Liver (tissue), 9 donors: ENCODE data around the gene HOXC11. TPM values are rescaled to one million over a fixed set of nuclear protein-coding genes. Genes with fewer than 3 reads are reported as not detected.

Experiments
- DNase-seq: peaks from one replicate; pipeline ENCODE4 v3.0.0-alpha.2; 2017; ENCODE audit warnings: low spot score
- H3K27ac ChIP-seq, 2 donors: one replicate each; pipeline ENCODE4 v1.7.0; 2013; ENCODE audit warnings: inconsistent platforms in 2 of 2, low read length in 2 of 2, control low read depth in 1 of 2, low read depth in 1 of 2, mild to moderate bottlenecking in 1 of 2
- H3K27me3 ChIP-seq, 4 donors: one replicate each; pipeline versions ENCODE4 v1.6.1 to v1.7.0; 2013; ENCODE audit warnings: low read length in 3 of 4, inconsistent platforms in 1 of 4, mild to moderate bottlenecking in 1 of 4, moderate library complexity in 1 of 4; ENCODE audit not compliant: control insufficient read depth in 4 of 4, insufficient read depth in 4 of 4
- H3K36me3 ChIP-seq, 4 donors: one replicate each; pipeline versions ENCODE4 v1.6.1 to v1.7.0; 2013; ENCODE audit warnings: low read length in 3 of 4, mild to moderate bottlenecking in 3 of 4, low read depth in 1 of 4, moderate library complexity in 1 of 4; ENCODE audit not compliant: control insufficient read depth in 4 of 4, insufficient read depth in 3 of 4
- H3K4me1 ChIP-seq, 4 donors: one replicate each; pipeline versions ENCODE4 v1.6.1 to v1.7.0; 2013; ENCODE audit warnings: low read length in 3 of 4, mild to moderate bottlenecking in 3 of 4, moderate library complexity in 1 of 4; ENCODE audit not compliant: control insufficient read depth in 4 of 4, insufficient read depth in 4 of 4
- H3K4me3 ChIP-seq, 3 donors: one replicate each; pipeline versions ENCODE4 v1.6.1 to v1.7.0; 2013; ENCODE audit warnings: low read length in 3 of 3, control low read depth in 1 of 3, low read depth in 1 of 3, mild to moderate bottlenecking in 1 of 3
- H3K9ac ChIP-seq, 2 donors: one replicate each; pipeline ENCODE4 v1.7.0; 2013; ENCODE audit warnings: low read length in 2 of 2, mild to moderate bottlenecking in 2 of 2, moderate library complexity in 2 of 2, control low read depth in 1 of 2, low read depth in 1 of 2
- H3K9me3 ChIP-seq, 4 donors: one replicate each; pipeline versions ENCODE4 v1.6.1 to v1.7.0; 2013; ENCODE audit warnings: low read length in 3 of 4; ENCODE audit not compliant: control insufficient read depth in 4 of 4
- EGR1 ChIP-seq, 2 donors: IDR thresholded peaks; 2 replicates each; pipeline ENCODE4 v1.6.1; 2016 to 2018; ENCODE audit warnings: antibody characterized with exemption in 2 of 2, low read depth in 2 of 2
- FOXA1 ChIP-seq: IDR thresholded peaks from 2 replicates; pipeline ENCODE4 v1.6.1; 2016; ENCODE audit warnings: antibody characterized with exemption
- FOXA2 ChIP-seq: IDR thresholded peaks from 2 replicates; pipeline ENCODE4 v1.6.1; 2016; ENCODE audit warnings: antibody characterized with exemption
- GABPA ChIP-seq, 2 donors: IDR thresholded peaks in 1 of 2; conservative IDR thresholded peaks in 1 of 2; 2 replicates each; pipeline ENCODE4 v1.6.1; 2016; ENCODE audit warnings: antibody characterized with exemption in 2 of 2, mild to moderate bottlenecking in 1 of 2, moderate library complexity in 1 of 2
- HNF4A ChIP-seq, 2 donors: conservative IDR thresholded peaks; 2 replicates each; pipeline ENCODE4 v1.6.1; 2016; ENCODE audit warnings: antibody characterized with exemption in 2 of 2, mild to moderate bottlenecking in 2 of 2
- HNF4G ChIP-seq: IDR thresholded peaks from 2 replicates; pipeline ENCODE4 v1.6.1; 2016; ENCODE audit warnings: antibody characterized with exemption
- JUND ChIP-seq, 2 donors: IDR thresholded peaks; 2 replicates each; pipeline ENCODE4 v1.6.1; 2016; ENCODE audit warnings: antibody characterized with exemption in 2 of 2
- NR2F2 ChIP-seq: IDR thresholded peaks from 2 replicates; pipeline ENCODE4 v1.6.1; 2016; ENCODE audit warnings: antibody characterized with exemption
- RAD21 ChIP-seq, 2 donors: IDR thresholded peaks; 2 replicates each; pipeline ENCODE4 v1.6.1; 2016; ENCODE audit warnings: antibody characterized with exemption in 2 of 2, mild to moderate bottlenecking in 2 of 2
- REST ChIP-seq: IDR thresholded peaks from 2 replicates; pipeline ENCODE4 v1.6.1; 2016; ENCODE audit warnings: antibody characterized with exemption, mild to moderate bottlenecking
- RXRA ChIP-seq, 2 donors: IDR thresholded peaks; 2 replicates each; pipeline ENCODE4 v1.6.1; 2017 to 2018; ENCODE audit warnings: antibody characterized with exemption in 2 of 2, mild to moderate bottlenecking in 1 of 2
- SP1 ChIP-seq: IDR thresholded peaks from 2 replicates; pipeline ENCODE4 v1.6.1; 2018; ENCODE audit warnings: antibody characterized with exemption, mild to moderate bottlenecking
- TAF1 ChIP-seq: conservative IDR thresholded peaks from 2 replicates; pipeline ENCODE4 v1.6.1; 2016; ENCODE audit warnings: antibody characterized with exemption, mild to moderate bottlenecking
- YY1 ChIP-seq: IDR thresholded peaks from 2 replicates; pipeline ENCODE4 v1.6.1; 2016; ENCODE audit warnings: antibody characterized with exemption, mild to moderate bottlenecking
- ZBTB33 ChIP-seq: IDR thresholded peaks from 2 replicates; pipeline ENCODE4 v1.6.1; 2016; ENCODE audit warnings: antibody characterized with exemption
- WGBS: extraction: QIAGEN DNeasy Blood & Tissue Kit; methylation state at CpG from one replicate; pipeline ENCODE4 v1.1.7; 2013; 5-methylcytosine and 5-hydroxymethylcytosine counted together
- polyA plus RNA-seq, 2 donors: library from polyadenylated mRNA; stranded (reverse) in 1 of 2; unstranded in 1 of 2; fragments of 200-250 nt in 1 of 2; fragments of >200 nt in 1 of 2; fragmentation: Nextera tagmentation in 1 of 2; extraction: Ambion mirVana in 1 of 2; gene quantifications; one replicate each; pipeline versions ENCODE4 v1.2.1 to v1.2.3, GENCODE V29; 2013 to 2015
- total RNA-seq, 2 donors: library from RNA; depleted of rRNA; stranded (reverse); fragments of >200 nt; gene quantifications; one replicate each; pipeline ENCODE4 v1.2.3, GENCODE V29; 2014
- TF ChIP-seq, protein P1 (sequence below): IDR thresholded peaks from 2 replicates; pipeline ENCODE4 v1.6.1; 2016; ENCODE audit warnings: antibody characterized with exemption
- TF ChIP-seq, protein P2 (sequence below): IDR thresholded peaks from 2 replicates; pipeline ENCODE4 v1.6.1; 2016; ENCODE audit warnings: antibody characterized with exemption
- TF ChIP-seq, protein P3 (sequence below): fragments of 150-350 bp; IDR thresholded peaks from 2 replicates; pipeline ENCODE4 v1.5.1; 2017; ENCODE audit warnings: improper control_type of control experiment, low read depth, low read length; ENCODE audit not compliant: missing input control
- donor health status: healthy.
- donor health status: healthy.
- donor health status: healthy.
- donor health status: healthy.
- donor health status: healthy.

Gene HOXC11
- total and polyA plus RNA-seq, 4 donors = not detected

DNA sequence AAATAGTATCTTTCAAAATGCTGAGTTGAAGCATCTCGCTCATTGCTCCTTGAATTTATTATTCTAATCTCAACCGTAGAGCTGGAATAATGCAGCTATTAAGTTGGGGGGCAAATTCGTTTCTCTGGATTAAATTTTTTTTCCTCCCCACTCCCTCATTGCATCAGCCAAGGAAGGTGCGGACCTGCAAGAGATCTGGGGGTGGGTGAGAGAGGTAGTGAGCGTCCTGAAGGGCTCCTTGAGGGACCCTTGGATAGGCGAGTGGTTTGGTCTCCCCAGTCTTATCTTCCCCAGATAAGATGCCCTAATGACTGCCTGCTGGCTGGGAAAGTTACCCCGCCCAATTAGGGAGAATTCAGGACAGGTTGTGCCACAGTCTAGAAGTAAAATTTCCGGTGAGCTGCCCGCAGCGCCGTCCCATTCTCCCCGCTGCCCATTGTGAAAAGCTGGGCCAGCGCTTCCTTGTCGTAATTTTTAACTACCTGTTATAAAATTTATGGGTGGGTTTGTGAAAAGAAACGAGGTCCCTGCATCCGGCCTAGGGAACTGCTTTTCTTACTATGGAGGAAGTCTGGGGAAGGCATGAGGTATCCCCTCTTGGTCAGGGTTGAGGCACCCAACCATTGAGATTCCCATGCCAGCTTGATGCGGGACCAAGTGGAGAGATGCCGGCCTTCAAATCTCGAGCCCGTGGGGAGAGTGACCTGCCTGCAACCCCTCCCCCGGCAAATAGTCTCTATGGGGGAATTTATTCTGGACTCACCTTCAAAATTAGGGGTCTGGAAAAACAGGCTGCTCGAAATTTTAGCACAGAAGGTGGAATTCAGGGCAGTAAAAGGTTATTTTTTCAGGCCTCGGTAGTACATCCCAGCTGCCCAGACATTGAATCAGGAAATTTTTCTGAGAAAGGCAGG lies 42.3 kb downstream of the HOXC11 start:
- TF ChIP-seq HNF4A (conservative IDR thresholded peaks at IDR 0.05) (no peak), ZBTB33 (no peak), REST (no peak)
- TF ChIP-seq, protein P1, sequence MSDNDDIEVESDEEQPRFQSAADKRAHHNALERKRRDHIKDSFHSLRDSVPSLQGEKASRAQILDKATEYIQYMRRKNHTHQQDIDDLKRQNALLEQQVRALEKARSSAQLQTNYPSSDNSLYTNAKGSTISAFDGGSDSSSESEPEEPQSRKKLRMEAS = no peak
- Histone ChIP-seq H3K9me3 (peaks cover 0 to 5% (median 0%) of the 10 kb centered on the region in 4 donors), H3K27ac (no peak overlapping the region), H3K9ac (no peak overlapping the region), H3K36me3 (no peaks in the 10 kb centered on the region), H3K27me3 (peaks cover 6 to 57% (median 20%) of the 10 kb centered on the region in 4 donors), H3K4me3 (no peak overlapping the region), H3K4me1 (peaks cover 3 to 16% (median 11%) of the 10 kb centered on the region in 4 donors)
- 7% methylated on average over 23 of the region's 23 CpGs for WGBS
- no peak for DNase-seq

- no peaks in the 10 kb centered on the region for H3K36me3 ChIP-seq
- H3K4me1 ChIP-seq = peaks cover 3 to 16% (median 11%) of the 10 kb centered on the region in 4 donors
- no peak overlapping the region for H3K4me3 ChIP-seq
- H3K27ac ChIP-seq = no peak overlapping the region
- peaks cover 6 to 59% (median 18%) of the 10 kb centered on the region in 4 donors for H3K27me3 ChIP-seq
- TF ChIP-seq FOXA2 (no peak), YY1 (no peak), RAD21 (IDR thresholded peaks at IDR 0.05) (no peak), NR2F2 (no peak), RXRA (IDR thresholded peaks at IDR 0.05) (no peak), EGR1 (IDR thresholded peaks at IDR 0.05; ENCODE audit: low read depth in 2 of 2) (no peak), JUND (IDR thresholded peaks at IDR 0.05) (no peak), SP1 (no peak), REST (no peak), TAF1 (no peak), FOXA1 (no peak), HNF4G (no peak), GABPA (IDR thresholded peaks at IDR 0.05 in 1 of 2, conservative IDR thresholded peaks at IDR 0.05 in 1 of 2) (no peak)
- TF ChIP-seq, protein P2, sequence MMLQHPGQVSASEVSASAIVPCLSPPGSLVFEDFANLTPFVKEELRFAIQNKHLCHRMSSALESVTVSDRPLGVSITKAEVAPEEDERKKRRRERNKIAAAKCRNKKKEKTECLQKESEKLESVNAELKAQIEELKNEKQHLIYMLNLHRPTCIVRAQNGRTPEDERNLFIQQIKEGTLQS = no peak
- TF ChIP-seq, protein P1 = no peak
- TF ChIP-seq, protein P3, sequence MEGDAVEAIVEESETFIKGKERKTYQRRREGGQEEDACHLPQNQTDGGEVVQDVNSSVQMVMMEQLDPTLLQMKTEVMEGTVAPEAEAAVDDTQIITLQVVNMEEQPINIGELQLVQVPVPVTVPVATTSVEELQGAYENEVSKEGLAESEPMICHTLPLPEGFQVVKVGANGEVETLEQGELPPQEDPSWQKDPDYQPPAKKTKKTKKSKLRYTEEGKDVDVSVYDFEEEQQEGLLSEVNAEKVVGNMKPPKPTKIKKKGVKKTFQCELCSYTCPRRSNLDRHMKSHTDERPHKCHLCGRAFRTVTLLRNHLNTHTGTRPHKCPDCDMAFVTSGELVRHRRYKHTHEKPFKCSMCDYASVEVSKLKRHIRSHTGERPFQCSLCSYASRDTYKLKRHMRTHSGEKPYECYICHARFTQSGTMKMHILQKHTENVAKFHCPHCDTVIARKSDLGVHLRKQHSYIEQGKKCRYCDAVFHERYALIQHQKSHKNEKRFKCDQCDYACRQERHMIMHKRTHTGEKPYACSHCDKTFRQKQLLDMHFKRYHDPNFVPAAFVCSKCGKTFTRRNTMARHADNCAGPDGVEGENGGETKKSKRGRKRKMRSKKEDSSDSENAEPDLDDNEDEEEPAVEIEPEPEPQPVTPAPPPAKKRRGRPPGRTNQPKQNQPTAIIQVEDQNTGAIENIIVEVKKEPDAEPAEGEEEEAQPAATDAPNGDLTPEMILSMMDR = no peak
- no peak for DNase-seq
- H3K9me3 ChIP-seq = peaks cover 0 to 5% (median 0%) of the 10 kb centered on the region in 4 donors
- 23% methylated on average over 3 of the region's 3 CpGs for WGBS
- H3K9ac ChIP-seq = no peak overlapping the region
Measured at GRCh38 chr12:54016051-54016450, 43.1 kb downstream of the HOXC11 start.
